ENCODE data around the gene MDN1. TPM values are rescaled to one million over a fixed set of nuclear protein-coding genes. Genes with fewer than 3 reads are reported as not detected.

MDN1 gene
- total RNA-seq, 4 donors from 2014 or later: 14.5 to 38.6 (median 27.8) TPM

DNA sequence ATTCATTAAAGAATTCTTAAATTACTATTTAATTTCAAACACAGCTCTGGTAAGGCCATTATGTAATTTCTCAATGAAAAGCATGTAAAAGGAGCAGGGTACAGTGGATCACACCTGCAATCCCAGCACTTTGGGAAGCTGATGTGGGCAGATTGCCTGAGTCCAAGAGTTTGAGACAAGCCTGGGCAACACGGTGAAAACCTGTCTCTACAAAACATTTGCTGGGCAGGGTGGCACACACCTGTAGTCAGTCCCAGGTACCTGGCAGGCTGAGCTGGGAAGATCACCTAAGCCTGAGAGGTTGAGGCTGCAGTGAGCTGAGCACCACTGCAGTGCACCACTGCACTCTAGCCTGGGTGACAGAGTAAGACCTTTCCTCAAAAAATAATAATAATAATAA is 37.4 kb downstream of the MDN1 start:
- no peak overlapping the region for H3K4me3 ChIP-seq (ENCODE audit: low read depth, poor library complexity, severe bottlenecking)
- 57 to 67% methylated on average over 1 of the region's 1 CpG for WGBS, 2 donors
- DNase-seq (ENCODE audit: low spot score in 2 of 2): no peak
- TF ChIP-seq, protein P1, sequence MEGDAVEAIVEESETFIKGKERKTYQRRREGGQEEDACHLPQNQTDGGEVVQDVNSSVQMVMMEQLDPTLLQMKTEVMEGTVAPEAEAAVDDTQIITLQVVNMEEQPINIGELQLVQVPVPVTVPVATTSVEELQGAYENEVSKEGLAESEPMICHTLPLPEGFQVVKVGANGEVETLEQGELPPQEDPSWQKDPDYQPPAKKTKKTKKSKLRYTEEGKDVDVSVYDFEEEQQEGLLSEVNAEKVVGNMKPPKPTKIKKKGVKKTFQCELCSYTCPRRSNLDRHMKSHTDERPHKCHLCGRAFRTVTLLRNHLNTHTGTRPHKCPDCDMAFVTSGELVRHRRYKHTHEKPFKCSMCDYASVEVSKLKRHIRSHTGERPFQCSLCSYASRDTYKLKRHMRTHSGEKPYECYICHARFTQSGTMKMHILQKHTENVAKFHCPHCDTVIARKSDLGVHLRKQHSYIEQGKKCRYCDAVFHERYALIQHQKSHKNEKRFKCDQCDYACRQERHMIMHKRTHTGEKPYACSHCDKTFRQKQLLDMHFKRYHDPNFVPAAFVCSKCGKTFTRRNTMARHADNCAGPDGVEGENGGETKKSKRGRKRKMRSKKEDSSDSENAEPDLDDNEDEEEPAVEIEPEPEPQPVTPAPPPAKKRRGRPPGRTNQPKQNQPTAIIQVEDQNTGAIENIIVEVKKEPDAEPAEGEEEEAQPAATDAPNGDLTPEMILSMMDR (IDR thresholded peaks at IDR 0.05): no peak
- TF ChIP-seq POLR2A (IDR thresholded peaks at IDR 0.05): no peak
- intact Hi-C loops (cut with DNase I; ENCODE audit: low total_unique reads): no loop called here

DNA sequence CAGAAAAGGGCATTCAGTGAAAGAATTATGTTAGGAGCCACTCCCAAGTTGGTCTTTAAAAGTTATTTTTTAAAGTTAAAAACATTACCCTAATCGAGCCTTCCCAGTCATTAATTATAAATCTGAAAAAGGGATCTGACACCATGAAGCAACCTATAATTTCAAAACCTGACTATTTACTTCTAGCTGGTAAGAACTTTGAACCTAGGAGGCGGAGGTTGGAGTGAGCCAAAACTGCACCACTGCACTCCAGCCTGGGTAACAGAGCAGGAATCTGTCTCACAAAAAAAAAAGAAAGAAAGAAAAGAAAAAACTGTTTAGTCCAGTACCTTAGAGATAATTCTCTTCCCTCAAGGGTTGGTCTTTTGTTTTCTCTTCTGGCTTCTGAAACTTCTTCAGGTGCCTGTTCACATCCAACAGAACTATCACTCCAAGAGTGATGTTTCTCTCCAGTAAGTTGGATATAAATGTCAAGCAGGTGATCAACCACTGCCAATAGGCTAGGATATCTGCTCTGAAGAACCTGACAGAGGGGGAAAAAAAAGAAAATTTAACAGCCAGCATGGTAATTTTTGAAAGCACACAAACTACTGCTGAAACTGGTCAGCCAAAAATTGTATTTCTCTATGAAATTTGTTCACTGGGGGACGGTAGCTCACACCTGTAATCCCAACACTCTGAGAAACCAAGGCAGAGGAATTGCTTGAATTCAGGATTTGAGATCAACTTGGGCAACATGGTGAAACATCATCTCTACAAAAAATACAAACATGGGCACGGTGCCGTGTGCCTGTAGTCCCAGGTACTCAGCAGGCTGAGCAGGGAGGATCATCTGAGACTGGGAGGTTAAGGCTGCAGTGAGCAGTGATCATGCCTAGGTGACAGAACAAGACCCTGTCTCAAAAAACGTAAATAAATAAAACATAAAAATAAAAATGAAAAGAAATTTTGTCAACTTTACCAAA is 38.2 kb downstream of the MDN1 start:
- 92 to 96% methylated on average over 6 of the region's 6 CpGs for WGBS, 2 donors

GRCh38 chr6:89777455-89777854 is 42.1 kb downstream of the MDN1 start:
- TF ChIP-seq, protein P1 (IDR thresholded peaks at IDR 0.05): no peak
- TF ChIP-seq POLR2A (IDR thresholded peaks at IDR 0.05): no peak
- intact Hi-C loops (cut with DNase I; ENCODE audit: low total_unique reads): no loop called here
- no peak overlapping the region for H3K4me3 ChIP-seq (ENCODE audit: low read depth, poor library complexity, severe bottlenecking)
- 95 to 99% methylated on average over 2 of the region's 2 CpGs for WGBS, 2 donors
- DNase-seq (ENCODE audit: low spot score in 2 of 2): no peak

More for the DNA sequence above, 38.2 kb downstream of the MDN1 start:
- no peak for TF ChIP-seq POLR2A (IDR thresholded peaks at IDR 0.05)
- TF ChIP-seq, protein P1 (IDR thresholded peaks at IDR 0.05): no peak
- H3K4me3 ChIP-seq (ENCODE audit: low read depth, poor library complexity, severe bottlenecking): no peak overlapping the region
- intact Hi-C loops (cut with DNase I; ENCODE audit: low total_unique reads): no loop called here
- DNase-seq (ENCODE audit: low spot score in 2 of 2): no peak

GRCh38 chr6:89776583-89777233 is 42.9 kb downstream of the MDN1 start:
- no peak overlapping the region for H3K4me3 ChIP-seq (ENCODE audit: low read depth, poor library complexity, severe bottlenecking)
- WGBS, 2 donors: 97 to 100% methylated on average over 1 of the region's 1 CpG
- DNase-seq (ENCODE audit: low spot score in 2 of 2): no peak
- intact Hi-C loops (cut with DNase I; ENCODE audit: low total_unique reads): no loop called here
- TF ChIP-seq, protein P1 (IDR thresholded peaks at IDR 0.05): no peak
- no peak for TF ChIP-seq POLR2A (IDR thresholded peaks at IDR 0.05)

GRCh38 chr6:89775150-89775549 is 44.4 kb downstream of the MDN1 start:
- DNase-seq (ENCODE audit: low spot score in 2 of 2): no peak
- intact Hi-C loops (cut with DNase I; ENCODE audit: low total_unique reads): no loop called here
- H3K4me3 ChIP-seq (ENCODE audit: low read depth, poor library complexity, severe bottlenecking): no peak overlapping the region
- TF ChIP-seq, protein P1 (IDR thresholded peaks at IDR 0.05): no peak
- no peak for TF ChIP-seq POLR2A (IDR thresholded peaks at IDR 0.05)
- WGBS, 2 donors: 88 to 94% methylated on average over 1 of the region's 1 CpG
